H1 (cell line): ENCODE measurements around the gene SSUH2. TPM values are rescaled to one million over a fixed set of nuclear protein-coding genes. Genes with fewer than 3 reads are reported as not detected.

Experiments used
- CTCF ChIA-PET: fragments of 300-600 bp; sonication (Branson Sonifier 250); formaldehyde crosslinking; loops from one replicate; lab custom pipeline; 2021; ENCODE audit not compliant: partially characterized antibody; lab: Charles Lee
- POLR2A ChIA-PET: fragments of 300-600 bp; sonication (Branson Sonifier 250); formaldehyde crosslinking; loops from one replicate; lab custom pipeline; 2021; ENCODE audit warnings: inconsistent platforms; ENCODE audit not compliant: partially characterized antibody; lab: Charles Lee
- DNase-seq, 2 experiments: peaks; one replicate each; pipeline versions ENCODE4 v3.0.0 to v3.0.0-alpha.2; 2010 to 2022; ENCODE audit warnings: low spot score in 2 of 2, low read depth in 1 of 2, mixed read lengths in 1 of 2
- FAIRE-seq: peaks from 2 replicates; lab custom pipeline; 2011; peaks lifted over from hg19 to GRCh38; lab: Jason Lieb, UNC
- H2AFZ ChIP-seq: 2 replicates; pipeline ENCODE4 v1.8.1; 2012; ENCODE audit warnings: low read length, inconsistent platforms
- H2AK5ac ChIP-seq: 2 replicates; pipeline ENCODE4 v1.6.1; 2013; ENCODE audit warnings: low read depth, low read length
- H2BK120ac ChIP-seq: replicated peaks from 2 replicates; pipeline ENCODE3; 2013; ENCODE audit warnings: low read depth, low read length, inconsistent platforms
- H2BK12ac ChIP-seq: 2 replicates; pipeline ENCODE4 v1.6.1; 2013; ENCODE audit warnings: low read depth, low read length
- H2BK15ac ChIP-seq: 2 replicates; pipeline ENCODE4 v1.6.1; 2013; ENCODE audit warnings: low read length
- H2BK20ac ChIP-seq: 2 replicates; pipeline ENCODE4 v1.6.1; 2013; ENCODE audit warnings: low read length
- H2BK5ac ChIP-seq: 2 replicates; pipeline ENCODE4 v1.6.1; 2013; ENCODE audit warnings: low read depth, low read length
- H3K14ac ChIP-seq: 2 replicates; pipeline ENCODE4 v1.6.1; 2013; ENCODE audit warnings: inconsistent platforms; ENCODE audit not compliant: insufficient read length
- H3K18ac ChIP-seq: 2 replicates; pipeline ENCODE4 v1.6.1; 2013; ENCODE audit warnings: low read length; ENCODE audit errors: extremely low read depth
- H3K23ac ChIP-seq: 2 replicates; pipeline ENCODE4 v1.6.1; 2013; ENCODE audit warnings: inconsistent platforms; ENCODE audit not compliant: insufficient read length
- H3K23me2 ChIP-seq: 2 replicates; pipeline ENCODE4 v1.6.1; 2013; ENCODE audit warnings: low read depth, low read length
- H3K27ac ChIP-seq: 2 replicates; pipeline ENCODE4 v1.6.1; 2011; ENCODE audit warnings: low read depth, low read length, inconsistent platforms
- H3K27me3 ChIP-seq, 4 experiments: replicated peaks in 1 of 4; 1 replicate in 1 of 4; 2 replicates in 3 of 4; pipeline versions ENCODE4 v1.6.1 to v1.8.1; 2011 to 2013; ENCODE audit warnings: low read length in 3 of 4, mild to moderate bottlenecking in 3 of 4, inconsistent platforms in 2 of 4, mixed read lengths in 2 of 4, moderate library complexity in 1 of 4; ENCODE audit not compliant: control insufficient read depth in 3 of 4, insufficient read depth in 3 of 4; ENCODE audit errors: extremely low read depth in 1 of 4
- H3K36me3 ChIP-seq, 4 experiments: 2 replicates each; pipeline versions ENCODE4 v1.6.1 to v1.8.1; 2011 to 2013; ENCODE audit warnings: mild to moderate bottlenecking in 4 of 4, low read length in 3 of 4, moderate library complexity in 2 of 4, control low read depth in 1 of 4, inconsistent platforms in 1 of 4; ENCODE audit not compliant: insufficient read depth in 4 of 4, control insufficient read depth in 2 of 4
- H3K4ac ChIP-seq: replicated peaks from 2 replicates; pipeline ENCODE3; 2013; ENCODE audit warnings: low read length, low read depth, mixed read lengths, inconsistent platforms; ENCODE audit not compliant: insufficient read length
- H3K4me1 ChIP-seq, 4 experiments: replicated peaks in 1 of 4; 1 replicate in 1 of 4; 2 replicates in 3 of 4; pipeline versions ENCODE4 v1.6.1 to v1.8.1; 2011 to 2013; ENCODE audit warnings: low read length in 3 of 4, inconsistent platforms in 2 of 4, mixed read lengths in 1 of 4; ENCODE audit not compliant: insufficient read depth in 4 of 4, control insufficient read depth in 3 of 4
- H3K4me2 ChIP-seq, 2 experiments: 2 replicates each; pipeline versions ENCODE4 v1.6.1 to v1.8.1; 2011 to 2013; ENCODE audit warnings: low read depth in 2 of 2, low read length in 2 of 2, control low read depth in 1 of 2, inconsistent platforms in 1 of 2, mild to moderate bottlenecking in 1 of 2; ENCODE audit not compliant: insufficient read depth in 1 of 2
- H3K4me3 ChIP-seq, 4 experiments: fragments of 200-600, 300-600 bp in 1 of 4; sonication (generic), shearing (Covaris generic), sonication (Bioruptor Twin) in 1 of 4; 2 replicates each; pipeline versions ENCODE4 v1.5.1 to v1.8.1; 2011 to 2016; ENCODE audit warnings: low read length in 4 of 4, low read depth in 3 of 4, control low read depth in 2 of 4, inconsistent platforms in 2 of 4, mild to moderate bottlenecking in 2 of 4, mixed read lengths in 1 of 4, moderate library complexity in 1 of 4; ENCODE audit not compliant: insufficient read depth in 2 of 4; ENCODE audit errors: extremely low read depth in 1 of 4
- H3K56ac ChIP-seq: replicated peaks from 2 replicates; pipeline ENCODE3; 2013; ENCODE audit warnings: low read depth, mild to moderate bottlenecking, mixed read lengths, low read length, inconsistent platforms; ENCODE audit not compliant: insufficient read length
- H3K79me1 ChIP-seq: 2 replicates; pipeline ENCODE4 v1.6.1; 2013; ENCODE audit warnings: low read depth, low read length, control low read depth
- H3K79me2 ChIP-seq, 2 experiments: 2 replicates each; pipeline versions ENCODE4 v1.6.1 to v1.8.1; 2012 to 2013; ENCODE audit warnings: low read length in 2 of 2, mild to moderate bottlenecking in 2 of 2, inconsistent platforms in 1 of 2; ENCODE audit not compliant: insufficient read depth in 2 of 2, control insufficient read depth in 1 of 2
- H3K9ac ChIP-seq, 4 experiments: replicated peaks in 1 of 4; 1 replicate in 1 of 4; 2 replicates in 3 of 4; pipeline versions ENCODE4 v1.6.1 to v1.8.1; 2011 to 2013; ENCODE audit warnings: low read depth in 3 of 4, low read length in 3 of 4, control low read depth in 2 of 4, mild to moderate bottlenecking in 2 of 4, moderate library complexity in 2 of 4, inconsistent platforms in 1 of 4; ENCODE audit errors: extremely low read depth in 1 of 4
- H3K9me3 ChIP-seq, 2 experiments: 2 replicates each; pipeline versions ENCODE4 v1.6.1 to v1.8.1; 2012 to 2013; ENCODE audit warnings: mild to moderate bottlenecking in 2 of 2, moderate library complexity in 2 of 2, control low read depth in 1 of 2, inconsistent platforms in 1 of 2, low read depth in 1 of 2, low read length in 1 of 2, mixed read lengths in 1 of 2; ENCODE audit not compliant: insufficient read depth in 2 of 2
- H4K20me1 ChIP-seq, 2 experiments: replicated peaks in 1 of 2; 2 replicates each; pipeline versions ENCODE3 to v1.8.1; 2011 to 2013; ENCODE audit warnings: inconsistent platforms in 2 of 2, low read length in 2 of 2, mild to moderate bottlenecking in 1 of 2; ENCODE audit not compliant: insufficient read depth in 2 of 2, control insufficient read depth in 1 of 2
- H4K5ac ChIP-seq: 2 replicates; pipeline ENCODE4 v1.6.1; 2013; ENCODE audit warnings: low read length, low read depth, mixed read lengths, inconsistent platforms; ENCODE audit not compliant: insufficient read length
- H4K8ac ChIP-seq: 2 replicates; pipeline ENCODE4 v1.8.0; 2013; ENCODE audit warnings: mild to moderate bottlenecking, moderate library complexity, low read length, inconsistent platforms; ENCODE audit not compliant: insufficient read depth; ENCODE audit errors: extremely low read depth
- H4K91ac ChIP-seq: replicated peaks from 2 replicates; pipeline ENCODE3; 2013; ENCODE audit warnings: low read length, mixed read lengths, inconsistent platforms; ENCODE audit not compliant: insufficient read length
- ASH2L ChIP-seq: fragments of 200-600, 300-600 bp; sonication (generic); IDR thresholded peaks from one replicate; pipeline ENCODE4 v1.7.1; 2017; ENCODE audit warnings: low read length
- E2F6 ChIP-seq: IDR thresholded peaks from 2 replicates; pipeline ENCODE4 v1.6.1; 2012; ENCODE audit warnings: inconsistent platforms
- SIN3A ChIP-seq, 2 experiments: IDR thresholded peaks in 1 of 2; conservative IDR thresholded peaks in 1 of 2; 2 replicates each; pipeline ENCODE4 v1.6.1; 2011 to 2012; ENCODE audit warnings: low read length in 2 of 2, improper control_type of control experiment in 1 of 2, low read depth in 1 of 2, mild to moderate bottlenecking in 1 of 2
- WGBS, 2 experiments: shearing (Covaris generic) in 1 of 2; methylation state at CpG; one replicate each; pipeline versions ENCODE4 v1.1.6 to v1.1.7; 2013 to 2015; ENCODE audit warnings: low lambda C conversion rate in 2 of 2, mixed read lengths in 2 of 2, inconsistent platforms in 1 of 2, low coverage in 1 of 2, missing lambda C conversion rate in 1 of 2; ENCODE audit not compliant: insufficient replicate concordance in 2 of 2, insufficient coverage in 1 of 2, insufficient read length in 1 of 2; ENCODE audit errors: extremely low coverage in 1 of 2, missing lambda C conversion rate in 1 of 2; 5-methylcytosine and 5-hydroxymethylcytosine counted together
- polyA plus RNA-seq, 7 experiments: library from polyadenylated mRNA; depleted of rRNA in 3 of 7; stranded (reverse) in 5 of 7; unstranded in 2 of 7; fragments of >200 nt in 5 of 7; fragments of 200-250 nt in 2 of 7; gene quantifications; 1 replicate in 5 of 7; 2 replicates in 1 of 7; 4 replicates in 1 of 7; pipeline versions ENCODE4 v1.2.1 to v1.2.3, GENCODE V29; 2011 to 2013; ENCODE audit warnings: missing spikeins in 2 of 7, mixed read lengths in 2 of 7
- total RNA-seq: library from RNA; stranded (reverse); fragmentation: NEBNext Ultra II Directional; extraction: Animal tissue kit (Norgen Biotek cat#: 25700); gene quantifications from 2 replicates; pipeline ENCODE4 v1.2.1, GENCODE V29; 2021

Gene SSUH2
- total and polyA plus RNA-seq, 2 of the 8 experiments (the other 6 are each of a cell fraction or from before 2014, with no cell fraction given) = 0.62 to 0.69 TPM

GRCh38 chr3:8599146-8599545, 45.5 kb downstream of the SSUH2 start:
- 87% methylated on average over 3 of the region's 3 CpGs; no CpG with 5 or more reads in 1 of the 2 experiments for WGBS, 2 experiments
- Histone ChIP-seq H3K9ac (no peak overlapping the region), H2BK120ac (no peak overlapping the region), H3K14ac (no peak overlapping the region), H3K4me1 (no peaks in the 10 kb centered on the region), H2BK12ac (no peak overlapping the region), H2AK5ac (no peak overlapping the region), H3K27ac (no peak overlapping the region), H2AFZ (no peak overlapping the region), H2BK15ac (no peak overlapping the region), H3K4me2 (no peak overlapping the region), H3K36me3 (no peaks in the 10 kb centered on the region), H4K5ac (no peak overlapping the region), H4K8ac (no peak overlapping the region), H3K79me1 (no peaks in the 10 kb centered on the region), H3K79me2 (no peaks in the 10 kb centered on the region), H3K18ac (no peak overlapping the region), H3K9me3 (no peaks in the 10 kb centered on the region), H4K91ac (no peak overlapping the region), H3K23me2 (peaks cover 3% of the 10 kb centered on the region; the same call in 1 of the 2 replicates), H3K4me3 (no peak overlapping the region), H3K23ac (no peak overlapping the region), H2BK20ac (no peak overlapping the region), H4K20me1 (peaks cover 0 to 1% of the 10 kb centered on the region in 2 experiments), H3K27me3 (no peaks in the 10 kb centered on the region), H3K56ac (no peak overlapping the region), H3K4ac (no peak overlapping the region), H2BK5ac (no peak overlapping the region)
- FAIRE-seq (no peak), DNase-seq (no peak)
- ChIA-PET POLR2A (interaction anchor here (0.9 kb wide), 1 partner anchor 155 kb away, joined by 3 read pairs; no protein-coding TSS in a partner anchor), CTCF (interaction anchor here (0.9 to 1.5 kb wide), 7 partner anchors 11 to 165 kb away, joined by 3 to 8 read pairs (median 3); no protein-coding TSS in a partner anchor)
- TF ChIP-seq E2F6 (no peak), SIN3A (conservative IDR thresholded peaks at IDR 0.05 in 1 of 2, IDR thresholded peaks at IDR 0.05 in 1 of 2; ENCODE audit: low read depth in 1 of 2, low read length in 2 of 2) (no peak), ASH2L (no peak)
